ENCODE results near the gene TRIM46. TPM values are rescaled to one million over a fixed set of nuclear protein-coding genes. Genes with fewer than 3 reads are reported as not detected.

The TRIM46 gene
- total RNA-seq, 1 donor from 2014 or later: 1.2 TPM

GRCh38 chr1:155168456-155169210, 5.0 kb upstream of the TRIM46 start:
- intact Hi-C loops (cut with micrococcal nuclease): loop anchor here (1.0 kb wide), 1 partner anchor 56 kb away; no protein-coding TSS in a partner anchor
- H3K36me3 Mint-ChIP-seq (ENCODE audit: low read depth): peaks cover 26% of the 10 kb centered on the region
- DNase-seq (no peak), ATAC-seq (ENCODE audit: low read depth) (no peak)
- CTCF ChIA-PET: interaction anchor here (0.6 to 6.4 kb wide), 19 partner anchors 15 to 122 kb away, joined by 3 to 145 read pairs (median 5); partner anchors contain the start of genes ADAM15, DPM3 and SLC50A1
- H3K4me3 Mint-ChIP-seq: no peak overlapping the region
- no peak overlapping the region for H3K27ac Mint-ChIP-seq
- H3K9me3 Mint-ChIP-seq: no peaks in the 10 kb centered on the region
- no peaks in the 10 kb centered on the region for H3K27me3 Mint-ChIP-seq
- H3K4me1 Mint-ChIP-seq: peaks cover 33% of the 10 kb centered on the region
- TF ChIP-seq CTCF (IDR thresholded peaks at IDR 0.05): no peak
- POLR2A ChIA-PET: interaction anchor here (1.1 to 4.5 kb wide), 8 partner anchors 25 to 88 kb away, joined by 3 to 92 read pairs (median 6); partner anchors contain the start of gene SLC50A1

- no peak for TF ChIP-seq CTCF (IDR thresholded peaks at IDR 0.05)
- no peak overlapping the region for H3K27ac Mint-ChIP-seq
- CTCF ChIA-PET: interaction anchor here (1.9 to 6.4 kb wide), 4 partner anchors 24 to 84 kb away, joined by 7 to 145 read pairs (median 24); partner anchors contain the start of gene SLC50A1
- peaks cover 39% of the 10 kb centered on the region for H3K4me1 Mint-ChIP-seq
- H3K9me3 Mint-ChIP-seq: no peaks in the 10 kb centered on the region
- POLR2A ChIA-PET: interaction anchor here (1.2 to 4.2 kb wide), 3 partner anchors 78 to 89 kb away, joined by 3 to 38 read pairs (median 4); no protein-coding TSS in a partner anchor
- peaks cover 26% of the 10 kb centered on the region for H3K36me3 Mint-ChIP-seq (ENCODE audit: low read depth)
- intact Hi-C loops (cut with micrococcal nuclease): no loop called here
- ATAC-seq (ENCODE audit: low read depth): no peak
- no peak overlapping the region for H3K4me3 Mint-ChIP-seq
- no peak for DNase-seq
- no peaks in the 10 kb centered on the region for H3K27me3 Mint-ChIP-seq
Observed at GRCh38 chr1:155169541-155169940, 4.1 kb upstream of the TRIM46 start.

GRCh38 chr1:155170101-155170785, 3.4 kb upstream of the TRIM46 start:
- Mint-ChIP-seq H3K4me1 (peaks cover 44% of the 10 kb centered on the region), H3K4me3 (no peak overlapping the region), H3K27me3 (no peaks in the 10 kb centered on the region), H3K9me3 (no peaks in the 10 kb centered on the region), H3K27ac (no peak overlapping the region), H3K36me3 (ENCODE audit: low read depth) (peaks cover 26% of the 10 kb centered on the region)
- POLR2A ChIA-PET: interaction anchor here (0.5 to 4.2 kb wide), 4 partner anchors 78 to 1635 kb away, joined by 3 to 38 read pairs (median 3); no protein-coding TSS in a partner anchor
- no peak for TF ChIP-seq CTCF (IDR thresholded peaks at IDR 0.05)
- CTCF ChIA-PET: interaction anchor here (0.8 to 6.4 kb wide), 5 partner anchors 24 to 126 kb away, joined by 3 to 145 read pairs (median 7); no protein-coding TSS in a partner anchor
- no peak for DNase-seq
- ATAC-seq (ENCODE audit: low read depth): no peak
- intact Hi-C loops (cut with micrococcal nuclease): loop anchor here (10.0 kb wide), 2 partner anchors 195 to 615 kb away; partner anchors contain the start of genes CKS1B, SHC1 and UBE2Q1

DNA sequence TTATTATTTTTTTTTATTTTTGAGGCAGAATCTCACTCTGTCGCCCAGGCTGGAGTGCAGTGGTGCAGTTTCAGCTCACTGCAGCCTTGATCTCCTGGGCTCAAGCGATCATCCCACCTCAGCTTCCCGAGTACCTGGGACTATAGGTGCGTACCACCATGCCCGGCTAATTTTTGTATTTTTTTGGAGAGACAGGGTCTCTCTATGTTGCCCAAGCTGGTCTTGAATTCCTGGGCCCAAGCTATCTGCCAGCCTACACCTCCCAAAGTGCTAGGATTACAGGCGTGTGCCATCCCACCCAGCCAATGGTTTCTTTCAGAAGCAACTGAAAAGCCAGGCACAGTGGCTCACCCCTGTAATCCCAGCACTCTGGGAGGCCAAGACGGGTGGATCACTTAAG, 2.8 kb upstream of the TRIM46 start:
- Mint-ChIP-seq H3K4me3 (no peak overlapping the region), H3K27me3 (no peaks in the 10 kb centered on the region), H3K4me1 (peaks cover 44% of the 10 kb centered on the region), H3K27ac (no peak overlapping the region), H3K9me3 (no peaks in the 10 kb centered on the region), H3K36me3 (ENCODE audit: low read depth) (peaks cover 26% of the 10 kb centered on the region)
- intact Hi-C loops (cut with micrococcal nuclease): loop anchor here (10.0 kb wide), 2 partner anchors 196 to 616 kb away; partner anchors contain the start of genes CKS1B, SHC1 and UBE2Q1
- ATAC-seq (ENCODE audit: low read depth) (no peak), DNase-seq (no peak)
- ChIA-PET CTCF (interaction anchor here (0.8 to 6.4 kb wide), 4 partner anchors 23 to 126 kb away, joined by 3 to 145 read pairs (median 5); no protein-coding TSS in a partner anchor), POLR2A (interaction anchor here (0.5 to 0.9 kb wide), 4 partner anchors 79 to 1635 kb away, joined by 3 to 5 read pairs (median 3); no protein-coding TSS in a partner anchor)
- no peak for TF ChIP-seq CTCF (IDR thresholded peaks at IDR 0.05)
